HG03280 (cell line): Measurements from ENCODE around the gene TCHHL1.
A peak's percentile ranks its signal among the peaks of the same experiment; 100 is the strongest.

ENCODE experiments used
- ATAC-seq: cut with Tn5 transposase; IDR thresholded peaks from one replicate; pipeline ENCODE4 v1.9.1; 2021; ENCODE audit warnings: mild to moderate bottlenecking, moderate library complexity; ENCODE audit not compliant: unreplicated experiment

TCHHL1 gene

DNA sequence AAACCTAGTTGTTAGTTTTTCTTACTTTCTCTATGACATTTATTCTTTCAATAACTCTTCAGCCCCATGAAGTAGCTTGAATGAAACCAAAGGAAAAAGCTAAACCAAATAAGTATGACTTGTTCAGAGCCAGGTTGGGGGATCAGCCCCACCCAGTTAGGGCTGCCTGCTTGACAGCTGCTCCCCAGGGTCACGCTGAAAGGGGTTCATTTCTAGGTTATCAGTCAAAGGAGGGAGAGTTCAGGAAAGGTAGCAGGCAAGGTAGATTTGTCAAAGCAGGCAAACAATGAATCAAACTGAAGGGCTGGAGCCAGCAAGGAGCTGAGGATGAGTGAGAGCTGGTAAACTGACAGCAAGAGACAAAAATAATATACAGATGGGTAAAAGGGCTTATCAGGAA is 49.0 kb downstream of the TCHHL1 start:
- no peak for ATAC-seq

DNA sequence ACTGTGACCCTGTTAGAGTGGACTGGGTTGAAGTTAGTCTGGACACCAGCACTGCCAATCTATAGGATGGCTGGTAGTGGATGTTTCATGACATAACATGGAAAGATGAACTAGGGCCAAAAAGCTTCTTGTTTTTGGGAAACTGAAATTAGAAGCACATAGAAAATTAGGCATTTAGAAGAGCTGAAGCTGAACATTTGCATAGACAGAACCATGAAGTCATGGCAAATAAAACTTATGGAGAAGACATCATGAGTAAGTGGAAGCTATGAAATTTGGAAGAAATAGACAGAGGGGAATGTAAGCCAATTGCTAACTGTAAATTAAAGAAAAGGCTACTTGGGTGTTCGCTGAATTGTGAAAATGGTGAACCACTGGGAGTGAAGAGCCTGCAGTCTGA is 49.4 kb downstream of the TCHHL1 start:
- no peak for ATAC-seq

DNA sequence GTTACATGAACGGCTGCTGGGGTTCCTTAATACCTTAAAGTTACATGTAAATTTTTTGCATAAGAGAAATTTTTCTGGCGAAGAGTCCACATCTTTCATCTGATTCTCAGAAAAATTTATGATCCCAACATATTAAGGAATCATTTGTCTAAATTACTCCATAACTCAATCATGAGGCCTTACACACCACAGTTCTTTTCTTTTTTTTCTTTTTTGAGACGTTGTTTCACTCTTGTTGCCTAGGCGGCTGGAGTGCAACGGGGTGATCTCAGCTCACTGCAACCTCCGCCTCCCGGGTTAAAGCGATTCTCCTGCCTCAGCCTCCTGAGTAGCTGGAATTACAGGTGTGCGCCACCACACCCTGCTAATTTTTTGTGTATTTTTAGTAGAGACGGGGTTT is 50.0 kb downstream of the TCHHL1 start:
- ATAC-seq: no peak

DNA sequence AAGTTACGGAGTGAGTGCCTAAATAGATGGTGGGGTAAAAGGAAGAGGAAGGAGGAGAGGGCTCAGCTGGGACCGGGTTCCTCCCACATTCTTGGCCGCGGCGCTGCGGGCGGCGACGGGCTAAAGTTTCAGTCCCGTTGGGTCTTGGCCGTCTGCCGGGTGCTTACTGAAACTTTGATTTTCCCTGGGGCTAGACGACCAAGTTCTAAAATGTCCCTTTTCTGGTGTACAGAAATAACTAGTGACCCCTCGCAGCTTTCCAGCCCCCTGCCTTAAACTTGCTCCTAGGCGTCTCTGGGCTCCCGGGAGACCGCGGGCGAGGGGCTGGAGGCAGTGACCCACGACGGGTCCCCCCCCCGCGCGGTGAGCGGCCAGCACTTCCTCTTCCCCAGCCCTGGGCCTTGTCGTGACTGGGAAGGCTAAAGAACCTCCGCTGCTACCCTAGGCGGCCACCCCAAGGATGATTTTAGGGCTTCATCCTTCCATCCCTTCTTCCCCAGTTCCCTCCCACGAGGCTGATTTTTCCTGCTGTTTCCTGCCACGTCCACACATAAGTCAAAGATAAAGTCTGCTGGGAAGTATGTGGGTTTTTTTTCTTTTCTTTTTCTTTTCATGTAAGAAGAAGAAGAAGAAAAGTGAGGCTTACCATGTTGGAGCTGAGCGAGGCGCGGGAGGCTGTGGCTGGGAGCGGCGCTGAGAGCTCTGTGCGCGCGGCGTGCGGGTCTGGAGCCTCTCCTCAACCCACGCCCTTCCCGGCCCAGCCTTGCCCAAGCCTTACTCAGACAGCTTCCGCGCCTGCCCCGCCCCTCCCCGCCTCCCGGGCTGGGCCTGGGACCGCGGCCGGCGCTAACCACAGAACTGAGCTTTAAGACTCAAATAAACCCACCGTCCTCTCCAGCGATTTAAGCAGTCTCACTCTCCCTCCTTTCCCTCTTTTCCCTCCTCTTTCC is 52.3 kb downstream of the TCHHL1 start, which contains the start of gene S100A11:
Gene S100A11, minus strand, starts transcription at position 738 of the 950 bp plus-strand sequence. Its CDS starts 89 bp downstream, at position 649.
- peak; percentile 37 for ATAC-seq

DNA sequence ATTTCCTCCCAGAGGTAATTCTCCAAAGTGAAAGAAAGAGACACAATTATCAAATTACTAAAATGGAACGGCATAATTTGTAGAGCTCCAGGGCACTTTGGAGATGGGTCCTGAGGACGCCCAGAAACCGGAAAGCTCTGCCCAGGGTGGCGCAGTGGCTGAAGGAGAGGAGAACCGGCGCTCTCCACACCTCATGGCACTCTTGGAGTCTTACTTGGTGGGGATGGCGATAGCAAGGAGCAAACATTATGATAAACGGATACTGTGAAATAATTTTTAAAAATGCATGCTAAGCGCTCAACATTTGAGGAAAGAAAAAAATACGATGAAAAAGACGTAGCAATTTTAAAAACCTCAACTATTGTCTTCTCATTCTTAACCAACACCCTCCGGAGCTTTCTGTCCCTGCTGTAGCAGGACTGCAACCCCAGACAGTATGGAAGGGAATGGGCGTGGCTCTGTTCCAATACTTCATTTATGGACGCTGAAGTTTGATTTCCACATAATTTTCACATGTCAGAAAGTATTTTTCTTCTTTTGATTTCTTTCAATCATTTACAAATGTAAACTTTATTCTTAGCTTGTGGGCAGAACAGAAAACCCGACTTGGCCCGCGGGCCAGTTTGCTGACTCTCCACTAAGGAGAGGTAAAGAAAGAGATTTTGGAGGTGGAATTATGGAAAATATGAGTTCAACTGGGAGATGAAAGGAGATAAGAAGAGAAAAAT is 53.2 kb downstream of the TCHHL1 start:
- no peak for ATAC-seq

DNA sequence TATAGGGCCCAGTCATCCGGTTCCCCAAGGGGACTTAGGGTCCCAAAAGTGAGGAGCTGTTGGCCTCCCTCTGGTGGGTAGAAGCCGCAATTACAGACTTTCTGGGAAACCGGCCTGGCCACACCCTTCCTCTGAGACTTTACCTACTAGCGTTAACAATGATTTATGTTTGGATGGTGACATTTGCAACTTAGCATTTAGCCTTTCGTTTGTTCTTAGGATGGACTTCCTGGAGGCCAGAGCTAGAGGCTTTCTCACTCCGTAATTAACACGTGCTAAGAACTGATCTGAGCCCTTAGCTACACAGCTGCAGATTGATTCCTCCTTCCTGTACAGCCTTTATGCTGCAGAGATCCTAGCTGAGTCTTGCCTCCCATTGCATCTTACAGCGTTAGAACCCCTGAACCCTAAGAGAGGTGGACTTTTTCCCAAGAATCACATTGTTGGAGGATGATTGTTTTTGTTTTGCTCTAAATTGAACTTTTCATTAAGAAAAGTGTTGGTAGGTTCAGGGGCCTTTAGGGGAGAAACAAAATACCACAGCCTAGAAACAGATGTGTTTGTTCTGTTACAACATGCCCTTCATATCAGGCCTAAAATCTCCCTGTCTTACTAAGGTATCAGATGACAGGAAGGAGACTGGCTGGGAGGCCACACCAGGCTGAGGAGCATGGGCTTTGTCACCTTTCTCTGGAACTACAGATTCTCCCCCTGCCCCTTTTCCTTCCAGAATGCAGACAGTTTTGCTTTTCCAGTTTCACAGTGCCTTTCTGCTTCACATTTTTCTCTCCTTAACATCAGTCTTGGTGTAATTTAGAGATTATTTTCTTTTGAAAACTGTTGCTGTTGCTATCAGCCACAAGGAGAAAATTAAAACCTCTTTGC is 54.0 kb downstream of the TCHHL1 start:
- peak; percentile 59 for ATAC-seq

DNA sequence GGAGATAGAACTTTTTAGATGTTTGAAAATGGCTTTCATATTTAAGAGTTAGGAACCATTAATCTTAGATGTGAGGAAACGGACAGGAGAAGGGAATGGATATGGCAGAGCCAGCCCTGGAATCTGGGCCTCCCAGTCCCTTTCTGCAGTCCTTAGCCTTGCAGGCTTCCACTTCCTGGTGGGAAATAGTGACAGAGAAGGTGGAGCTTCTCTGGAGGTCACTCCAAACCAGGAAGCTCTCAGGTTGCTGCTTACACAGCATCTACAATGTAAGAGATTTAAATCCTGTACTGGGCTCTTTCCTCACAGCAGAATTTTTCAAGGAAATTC is 54.6 kb downstream of the TCHHL1 start:
- ATAC-seq: peak; percentile 5
